AG04450 (cell line): Measurements from ENCODE around the gene PCAT6. TPM values are rescaled to one million over a fixed set of nuclear protein-coding genes. Genes with fewer than 3 reads are reported as not detected.
"Not testable (repeated sequence)": the region's sequence is repeated elsewhere in the genome, so short reads cannot be mapped to it uniquely, and the experiment has no call there.

Experiments
- CTCF ChIA-PET: fragments of 300-600, 350-600 bp; formaldehyde crosslinking; extraction: SDS; loops from one replicate; lab custom pipeline; 2022; ENCODE audit warnings: antibody characterized with exemption, inconsistent platforms; lab: Charles Lee
- POLR2A ChIA-PET: fragments of 350-600 bp; formaldehyde crosslinking; extraction: SDS; loops from one replicate; lab custom pipeline; 2021; ENCODE audit warnings: antibody characterized with exemption, inconsistent platforms; lab: Yijun Ruan, JAX
- DNase-seq: peaks from one replicate; pipeline ENCODE4 v3.0.0-alpha.2; 2011; ENCODE audit warnings: low read depth, low spot score
- H3K27ac ChIP-seq: one replicate; pipeline ENCODE4 v1.5.1; 2012; ENCODE audit warnings: low read depth, low read length, control low read depth
- H3K27me3 ChIP-seq: one replicate; pipeline ENCODE4 v1.6.0; 2012; ENCODE audit warnings: low read length; ENCODE audit not compliant: control insufficient read depth, insufficient read depth
- H3K4me3 ChIP-seq: 2 replicates; pipeline ENCODE4 v1.5.1; 2011; ENCODE audit warnings: mild to moderate bottlenecking, low read depth, low read length, control low read depth
- H3K9me3 ChIP-seq: 2 replicates; pipeline ENCODE4 v1.5.1; 2012; ENCODE audit warnings: low read length; ENCODE audit not compliant: control insufficient read depth, insufficient read depth
- polyA plus RNA-seq: library from polyadenylated mRNA; depleted of rRNA; stranded (reverse); fragments of >200 nt; gene quantifications from 2 replicates; pipeline ENCODE4 v1.2.3, GENCODE V29; 2011
- TF ChIP-seq, protein P1 (sequence below): IDR thresholded peaks from 2 replicates; pipeline ENCODE4 v1.5.1; 2011; ENCODE audit warnings: low read depth, low read length, control low read depth, inconsistent platforms

PCAT6 gene
- polyA plus RNA-seq, 1 experiment = 3.0 TPM

DNA sequence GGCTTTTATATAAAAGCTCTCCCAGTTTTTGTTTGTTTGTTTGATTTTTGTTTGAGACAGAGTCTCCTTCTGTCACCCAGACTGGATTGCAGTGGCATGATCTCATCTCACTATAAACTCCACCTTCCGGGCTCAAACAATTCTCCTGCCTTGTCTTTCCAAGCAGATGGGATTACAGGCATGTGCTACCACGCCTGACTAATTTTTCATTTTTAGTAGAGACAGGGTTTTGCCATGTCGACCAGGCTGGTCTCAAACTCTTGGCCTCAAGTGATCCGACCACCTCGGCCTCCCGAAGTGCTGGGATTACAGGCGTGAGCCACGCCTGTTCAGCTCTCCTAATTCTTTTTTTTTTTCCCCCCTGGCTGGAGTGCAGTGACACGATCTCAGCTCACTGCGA is 4.4 kb downstream of the PCAT6 start:
- CTCF ChIA-PET = no interaction called here
- POLR2A ChIA-PET = no interaction called here
- Histone ChIP-seq H3K9me3 (no peaks in the 10 kb centered on the region; the same call in 1 of the 2 replicates), H3K27ac (no peak overlapping the region), H3K27me3 (peaks cover 9% of the 10 kb centered on the region), H3K4me3 (no peak overlapping the region)
- no peak for DNase-seq
- TF ChIP-seq, protein P1, sequence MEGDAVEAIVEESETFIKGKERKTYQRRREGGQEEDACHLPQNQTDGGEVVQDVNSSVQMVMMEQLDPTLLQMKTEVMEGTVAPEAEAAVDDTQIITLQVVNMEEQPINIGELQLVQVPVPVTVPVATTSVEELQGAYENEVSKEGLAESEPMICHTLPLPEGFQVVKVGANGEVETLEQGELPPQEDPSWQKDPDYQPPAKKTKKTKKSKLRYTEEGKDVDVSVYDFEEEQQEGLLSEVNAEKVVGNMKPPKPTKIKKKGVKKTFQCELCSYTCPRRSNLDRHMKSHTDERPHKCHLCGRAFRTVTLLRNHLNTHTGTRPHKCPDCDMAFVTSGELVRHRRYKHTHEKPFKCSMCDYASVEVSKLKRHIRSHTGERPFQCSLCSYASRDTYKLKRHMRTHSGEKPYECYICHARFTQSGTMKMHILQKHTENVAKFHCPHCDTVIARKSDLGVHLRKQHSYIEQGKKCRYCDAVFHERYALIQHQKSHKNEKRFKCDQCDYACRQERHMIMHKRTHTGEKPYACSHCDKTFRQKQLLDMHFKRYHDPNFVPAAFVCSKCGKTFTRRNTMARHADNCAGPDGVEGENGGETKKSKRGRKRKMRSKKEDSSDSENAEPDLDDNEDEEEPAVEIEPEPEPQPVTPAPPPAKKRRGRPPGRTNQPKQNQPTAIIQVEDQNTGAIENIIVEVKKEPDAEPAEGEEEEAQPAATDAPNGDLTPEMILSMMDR = no peak

DNA sequence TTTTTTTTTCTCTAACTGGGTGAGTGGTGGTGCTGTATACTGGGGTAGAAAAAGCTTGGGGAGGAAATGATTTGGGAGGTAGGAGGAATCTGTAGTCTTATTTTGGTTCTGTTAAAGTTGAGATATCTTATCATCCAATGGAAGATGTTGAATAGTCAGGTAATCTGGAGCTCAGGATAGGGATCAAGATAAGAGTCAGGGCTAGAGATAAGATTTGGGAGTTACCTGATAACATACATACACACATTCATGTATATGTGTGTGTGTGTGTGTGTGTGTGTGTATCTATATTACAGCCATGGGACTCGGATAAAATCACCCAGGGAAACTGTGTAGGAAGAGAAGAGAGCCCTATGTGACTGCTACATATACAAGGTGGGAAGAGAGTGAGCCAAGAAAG is 8.1 kb downstream of the PCAT6 start:
- peaks cover 9% of the 10 kb centered on the region for H3K27me3 ChIP-seq
- no peak overlapping the region for H3K27ac ChIP-seq

DNA sequence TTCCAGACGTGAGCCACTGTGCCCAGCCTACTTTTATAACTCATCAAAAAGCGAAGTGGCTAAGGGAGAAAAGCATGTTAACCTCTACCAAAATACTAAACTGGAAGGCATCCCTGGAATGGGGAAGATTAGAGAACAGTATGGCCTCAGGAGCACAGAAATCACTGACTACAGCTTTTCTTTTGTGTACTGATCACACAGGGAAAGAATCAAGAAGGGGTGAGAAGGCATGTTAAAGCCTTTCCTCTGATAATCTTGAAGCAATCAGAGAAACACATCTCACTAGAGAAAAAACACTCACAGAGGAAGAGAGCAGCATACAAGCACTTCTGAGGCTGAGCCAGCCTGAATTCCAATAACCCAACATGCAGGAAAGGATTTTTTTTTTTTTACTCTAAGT is 10.7 kb downstream of the PCAT6 start:
- ChIA-PET POLR2A (interaction anchor here (0.6 kb wide), 1 partner anchor 760 kb away, joined by 7 read pairs; no protein-coding TSS in a partner anchor), CTCF (interaction anchor here (0.7 kb wide), 1 partner anchor 632 kb away, joined by 3 read pairs; no protein-coding TSS in a partner anchor)
- TF ChIP-seq, protein P1 = no peak
- Histone ChIP-seq H3K27ac (no peak overlapping the region), H3K9me3 (no peaks in the 10 kb centered on the region), H3K27me3 (peaks cover 7% of the 10 kb centered on the region), H3K4me3 (no peak overlapping the region)
- DNase-seq = no peak

More for the DNA sequence above, 8.1 kb downstream of the PCAT6 start:
- Histone ChIP-seq H3K4me3 (no peak overlapping the region), H3K9me3 (no peaks in the 10 kb centered on the region)
- no peak for DNase-seq
- POLR2A ChIA-PET = no interaction called here
- CTCF ChIA-PET = no interaction called here
- TF ChIP-seq, protein P1 = no peak

DNA sequence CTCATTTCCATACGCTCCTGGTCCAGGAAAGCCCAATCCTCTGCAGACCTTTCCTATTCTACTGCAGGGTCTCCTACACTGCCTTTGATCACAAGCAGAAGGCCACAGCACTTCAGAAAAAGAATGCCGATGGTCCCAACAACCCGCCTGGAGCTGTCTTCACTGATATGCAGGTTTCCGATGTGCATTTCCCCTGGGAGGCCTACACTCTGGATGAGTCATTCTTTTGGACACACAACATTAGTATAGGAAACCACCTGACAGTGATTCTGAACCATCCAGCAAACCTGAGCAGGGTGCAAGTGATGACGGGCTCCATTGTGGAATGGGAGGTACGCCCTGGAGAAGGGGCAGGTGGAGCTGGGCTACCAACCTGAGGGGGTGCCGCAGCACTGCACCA is 15.0 kb downstream of the PCAT6 start:
- ChIA-PET CTCF (interaction anchor here (0.7 kb wide), 1 partner anchor 28 kb away, joined by 3 read pairs; no protein-coding TSS in a partner anchor), POLR2A (interaction anchor here (0.5 kb wide), 1 partner anchor 383 kb away, joined by 4 read pairs; no protein-coding TSS in a partner anchor)
- H3K27me3 ChIP-seq = peaks cover 3% of the 10 kb centered on the region
- no peak for DNase-seq
- H3K27ac ChIP-seq = no peak overlapping the region
- H3K4me3 ChIP-seq = no peak overlapping the region
- H3K9me3 ChIP-seq = no peaks in the 10 kb centered on the region
- TF ChIP-seq, protein P1 = no peak

DNA sequence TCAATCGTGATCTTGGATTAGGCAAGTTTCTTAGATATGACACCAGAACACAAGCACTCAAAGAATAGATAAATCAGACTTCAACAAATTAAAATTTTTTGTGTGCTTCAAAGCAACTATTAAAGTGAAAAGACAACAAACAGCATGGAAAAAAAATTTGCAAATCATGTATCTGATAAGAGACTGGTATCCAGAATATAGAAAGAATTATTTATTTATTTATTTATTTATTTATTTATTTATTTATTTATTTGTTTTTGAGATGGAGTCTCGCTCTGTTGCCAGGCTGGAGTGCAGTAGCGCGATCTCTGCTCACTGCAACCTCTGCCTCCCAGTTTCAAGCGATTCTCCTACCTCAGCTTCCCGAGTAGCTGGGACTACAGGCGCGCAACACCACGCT is 18.5 kb downstream of the PCAT6 start:
- H3K9me3 ChIP-seq, CTCF ChIA-PET, H3K27ac ChIP-seq, H3K4me3 ChIP-seq, H3K27me3 ChIP-seq, DNase-seq, POLR2A ChIA-PET: not testable (repeated sequence)
